Measurements from ENCODE around the gene DLST. TPM values are rescaled to one million over a fixed set of nuclear protein-coding genes. Genes with fewer than 3 reads are reported as not detected.

The DLST gene
- polyA plus RNA-seq, 3 donors, result 124 to 131 (median 126) TPM

- no peak for DNase-seq (ENCODE audit: low read depth in 3 of 3, low spot score in 2 of 3)
Observed at GRCh38 chr14:74859757-74860552, 21.8 kb upstream of the DLST start.

- peak; percentile 72 to 74 (median 73) for DNase-seq (ENCODE audit: low read depth in 3 of 3, low spot score in 2 of 3)
Observed at GRCh38 chr14:74860899-74861733, 20.6 kb upstream of the DLST start.

- no peak for DNase-seq (ENCODE audit: low read depth in 3 of 3, low spot score in 2 of 3)
Observed at GRCh38 chr14:74861734-74862090, 20.0 kb upstream of the DLST start.

- DNase-seq (ENCODE audit: low read depth in 3 of 3, low spot score in 2 of 3), result no peak
Observed at GRCh38 chr14:74863274-74863673, 18.4 kb upstream of the DLST start.

GRCh38 chr14:74864198-74864597 is 17.5 kb upstream of the DLST start:
- no peak for DNase-seq (ENCODE audit: low read depth in 3 of 3, low spot score in 2 of 3)

GRCh38 chr14:74865156-74865555 is 16.6 kb upstream of the DLST start:
- DNase-seq (ENCODE audit: low read depth in 3 of 3, low spot score in 2 of 3), result no peak

- DNase-seq (ENCODE audit: low read depth in 3 of 3, low spot score in 2 of 3), result no peak
Observed at GRCh38 chr14:74866708-74867389, 14.9 kb upstream of the DLST start.

GRCh38 chr14:74867673-74868072 is 14.0 kb upstream of the DLST start:
- DNase-seq (ENCODE audit: low read depth in 3 of 3, low spot score in 2 of 3), result no peak

GRCh38 chr14:74868739-74869138 is 13.0 kb upstream of the DLST start:
- no peak for DNase-seq (ENCODE audit: low read depth in 3 of 3, low spot score in 2 of 3)

GRCh38 chr14:74871819-74872218 is 9.9 kb upstream of the DLST start:
- no peak for DNase-seq (ENCODE audit: low read depth in 3 of 3, low spot score in 2 of 3)

- DNase-seq (ENCODE audit: low read depth in 3 of 3, low spot score in 2 of 3), result no peak
Observed at GRCh38 chr14:74875204-74875603, 6.5 kb upstream of the DLST start.

GRCh38 chr14:74875941-74876913 is 5.5 kb upstream of the DLST start, which contains the start of gene PROX2:
Gene PROX2 (minus strand): TSS chr14:74876145. CDS start chr14:74863834, 12,311 bp downstream.
- no peak for DNase-seq (ENCODE audit: low read depth in 3 of 3, low spot score in 2 of 3)

GRCh38 chr14:74879427-74880182 is 2.1 kb upstream of the DLST start:
- DNase-seq (ENCODE audit: low read depth in 3 of 3, low spot score in 2 of 3), result no peak

GRCh38 chr14:74882103-74882920 is 596 bp downstream of the DLST start:
- peak in 1 of 3 donors; percentile 24 for DNase-seq (ENCODE audit: low read depth in 3 of 3, low spot score in 2 of 3)

GRCh38 chr14:74886001-74886400 is 4.3 kb downstream of the DLST start:
- no peak for DNase-seq (ENCODE audit: low read depth in 3 of 3, low spot score in 2 of 3)

- no peak for DNase-seq (ENCODE audit: low read depth in 3 of 3, low spot score in 2 of 3)
Observed at GRCh38 chr14:74888164-74889158, 6.7 kb downstream of the DLST start.

GRCh38 chr14:74890262-74890661 is 8.5 kb downstream of the DLST start:
- no peak for DNase-seq (ENCODE audit: low read depth in 3 of 3, low spot score in 2 of 3)
